ENCODE results near the gene UBE2I. TPM values are rescaled to one million over a fixed set of nuclear protein-coding genes. Genes with fewer than 3 reads are reported as not detected.

The UBE2I gene
- total and polyA plus RNA-seq, 5 donors = 73.5 to 95.3 (median 86.2) TPM

DNA sequence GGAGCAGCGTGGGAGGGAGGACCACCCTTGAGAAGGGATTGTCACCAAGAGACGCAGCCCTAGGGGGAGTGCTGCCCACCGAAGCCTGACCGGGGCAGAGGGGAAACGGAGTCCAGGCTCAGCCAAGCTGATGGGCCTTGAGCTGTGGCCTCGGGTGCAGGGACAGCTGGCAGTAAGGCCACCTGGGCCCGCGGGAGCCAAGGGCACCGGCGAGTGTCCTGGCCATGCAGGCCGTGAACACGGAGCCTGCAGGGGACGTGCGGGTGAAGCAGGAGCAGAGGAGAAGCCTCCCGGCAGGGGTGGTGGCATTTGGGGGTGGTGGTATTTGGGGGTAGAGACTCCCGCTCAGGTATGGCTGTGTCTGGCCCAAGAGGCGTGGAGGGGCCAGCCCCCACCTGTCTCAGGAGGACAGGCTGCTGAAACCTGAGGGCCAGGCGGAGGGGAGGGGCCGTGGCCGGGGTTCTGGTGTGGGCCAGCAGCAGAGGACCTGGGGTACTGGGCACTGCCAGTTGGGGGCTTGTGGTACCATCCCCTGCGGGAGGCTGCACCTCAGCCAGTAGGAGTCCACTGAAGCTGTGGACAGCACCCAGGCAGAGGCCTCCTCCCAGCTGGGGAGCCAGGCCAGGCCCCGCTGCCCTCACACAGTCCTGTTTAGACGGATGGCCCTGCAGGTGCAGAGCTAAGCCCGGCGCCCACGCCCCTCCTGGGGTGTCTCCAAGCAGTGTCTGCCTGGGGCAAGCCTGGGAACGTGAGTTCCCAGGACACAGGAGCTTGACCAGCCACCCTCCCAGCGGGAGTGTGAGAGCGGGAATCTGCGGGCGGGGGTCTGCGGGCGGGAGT lies 46.8 kb downstream of the UBE2I start:
- Histone ChIP-seq H3K4me1 (ENCODE audit: control insufficient read depth, insufficient read depth, low read length) (no peaks in the 10 kb centered on the region), H3K27me3 (ENCODE audit: control insufficient read depth, insufficient read depth) (no peaks in the 10 kb centered on the region), H3K27ac (ENCODE audit: low read length) (no peak overlapping the region), H3K4me3 (ENCODE audit: low read length) (no peak overlapping the region), H3K9me3 (ENCODE audit: control insufficient read depth, low read length) (no peaks in the 10 kb centered on the region)
- DNase-seq (peak in 1 of 3 donors; percentile 53), ATAC-seq (peak; percentile 7)
- WGBS = 82% methylated on average over 33 of the region's 33 CpGs
- intact Hi-C loops (cut with DNase I) = no loop called here

DNA sequence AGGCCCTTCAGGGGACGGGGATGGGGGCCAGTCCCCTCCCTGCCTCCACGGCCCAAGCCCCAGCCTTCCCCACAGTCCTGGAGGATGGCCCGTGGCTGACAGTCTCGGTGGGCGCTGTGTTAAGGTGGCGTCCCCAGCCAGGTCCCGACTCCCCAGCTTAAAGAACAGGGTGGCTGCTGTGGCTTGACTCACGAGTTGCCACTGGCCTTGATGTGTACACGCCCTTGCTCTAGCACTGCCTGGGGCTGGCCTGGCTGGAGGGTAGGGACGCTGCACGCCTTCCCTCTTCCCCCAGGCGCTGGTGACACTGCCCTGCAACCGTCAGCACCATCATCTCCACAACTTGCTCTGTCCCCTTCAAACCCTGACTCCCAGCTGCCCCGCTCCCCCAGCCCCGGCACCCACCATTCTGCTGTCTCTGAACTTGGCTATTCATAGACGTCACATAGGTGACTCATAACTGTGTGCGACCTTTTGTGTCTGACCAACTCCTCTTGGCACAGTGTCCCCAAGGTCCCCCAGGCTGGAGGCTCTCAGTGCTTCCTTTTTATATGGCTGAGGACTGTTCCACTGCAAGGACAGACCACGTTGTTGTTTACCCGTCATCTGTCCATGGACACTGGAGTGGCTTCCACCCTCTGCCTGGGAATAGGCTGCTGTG lies 48.6 kb downstream of the UBE2I start:
- no peaks in the 10 kb centered on the region for H3K4me1 ChIP-seq (ENCODE audit: control insufficient read depth, insufficient read depth, low read length)
- peak in 2 of 3 donors; percentile 37 for DNase-seq
- H3K9me3 ChIP-seq (ENCODE audit: control insufficient read depth, low read length) = no peaks in the 10 kb centered on the region
- ATAC-seq = peak in 1 of 2 donors; percentile 19
- no peaks in the 10 kb centered on the region for H3K27me3 ChIP-seq (ENCODE audit: control insufficient read depth, insufficient read depth)
- H3K27ac ChIP-seq (ENCODE audit: low read length) = no peak overlapping the region
- WGBS = 78% methylated on average over 19 of the region's 19 CpGs
- no peak overlapping the region for H3K4me3 ChIP-seq (ENCODE audit: low read length)
- intact Hi-C loops (cut with DNase I) = no loop called here

DNA sequence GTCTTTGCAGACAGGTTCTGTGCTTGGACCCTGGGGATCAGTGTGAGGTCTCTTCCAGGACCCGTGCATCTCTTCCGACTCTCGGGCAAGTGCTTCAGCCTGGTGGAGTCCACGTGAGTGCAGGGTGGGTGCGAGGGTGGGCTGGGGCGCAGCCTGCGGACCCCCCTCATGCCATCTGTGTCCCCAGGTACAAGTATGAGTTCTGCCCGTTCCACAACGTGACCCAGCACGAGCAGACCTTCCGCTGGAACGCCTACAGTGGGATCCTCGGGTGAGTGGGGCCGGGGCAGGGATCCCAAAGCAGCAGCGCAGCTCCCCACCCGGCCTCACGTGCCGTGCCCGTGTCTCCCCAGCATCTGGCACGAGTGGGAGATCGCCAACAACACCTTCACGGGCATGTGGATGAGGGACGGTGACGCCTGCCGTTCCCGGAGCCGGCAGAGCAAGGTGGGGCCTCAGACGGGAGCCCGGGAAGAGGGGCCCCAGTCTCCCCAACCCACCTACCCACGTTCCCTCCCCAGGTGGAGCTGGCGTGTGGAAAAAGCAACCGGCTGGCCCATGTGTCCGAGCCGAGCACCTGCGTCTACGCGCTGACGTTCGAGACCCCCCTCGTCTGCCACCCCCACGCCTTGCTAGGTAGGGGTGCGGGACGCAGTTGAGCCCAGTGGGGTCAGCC lies 52.4 kb downstream of the UBE2I start:
- peak in 2 of 3 donors; percentile 49 to 50 for DNase-seq

DNA sequence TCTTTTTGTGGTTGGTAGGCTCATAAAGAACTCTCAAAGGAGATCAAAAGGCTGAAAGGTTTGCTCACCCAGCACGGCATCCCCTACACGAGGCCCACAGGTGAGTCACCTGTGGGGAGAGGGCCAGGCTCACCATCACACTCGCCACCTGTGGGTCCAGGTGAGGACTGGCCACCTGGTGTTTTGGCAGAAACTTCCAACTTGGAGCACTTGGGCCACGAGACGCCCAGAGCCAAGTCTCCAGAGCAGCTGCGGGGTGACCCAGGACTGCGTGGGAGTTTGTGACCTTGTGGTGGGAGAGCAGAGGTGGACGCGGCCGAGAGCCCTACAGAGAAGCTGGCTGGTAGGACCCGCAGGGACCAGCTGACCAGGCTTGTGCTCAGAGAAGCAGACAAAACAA lies 53.4 kb downstream of the UBE2I start:
- 86% methylated on average over 11 of the region's 11 CpGs for WGBS
- DNase-seq (peak in 1 of 3 donors; percentile 29), ATAC-seq (no peak)
- Histone ChIP-seq H3K4me3 (ENCODE audit: low read length) (no peak overlapping the region), H3K9me3 (ENCODE audit: control insufficient read depth, low read length) (no peaks in the 10 kb centered on the region), H3K4me1 (ENCODE audit: control insufficient read depth, insufficient read depth, low read length) (no peaks in the 10 kb centered on the region), H3K27me3 (ENCODE audit: control insufficient read depth, insufficient read depth) (no peaks in the 10 kb centered on the region), H3K27ac (ENCODE audit: low read length) (no peak overlapping the region)
- intact Hi-C loops (cut with DNase I) = no loop called here

More for the DNA sequence above, 52.4 kb downstream of the UBE2I start:
- no peak overlapping the region for H3K27ac ChIP-seq (ENCODE audit: low read length)
- intact Hi-C loops (cut with DNase I) = no loop called here
- H3K9me3 ChIP-seq (ENCODE audit: control insufficient read depth, low read length) = no peaks in the 10 kb centered on the region
- no peak for ATAC-seq
- H3K4me3 ChIP-seq (ENCODE audit: low read length) = no peak overlapping the region
- no peaks in the 10 kb centered on the region for H3K4me1 ChIP-seq (ENCODE audit: control insufficient read depth, insufficient read depth, low read length)
- no peaks in the 10 kb centered on the region for H3K27me3 ChIP-seq (ENCODE audit: control insufficient read depth, insufficient read depth)
- WGBS = 94% methylated on average over 43 of the region's 43 CpGs

DNA sequence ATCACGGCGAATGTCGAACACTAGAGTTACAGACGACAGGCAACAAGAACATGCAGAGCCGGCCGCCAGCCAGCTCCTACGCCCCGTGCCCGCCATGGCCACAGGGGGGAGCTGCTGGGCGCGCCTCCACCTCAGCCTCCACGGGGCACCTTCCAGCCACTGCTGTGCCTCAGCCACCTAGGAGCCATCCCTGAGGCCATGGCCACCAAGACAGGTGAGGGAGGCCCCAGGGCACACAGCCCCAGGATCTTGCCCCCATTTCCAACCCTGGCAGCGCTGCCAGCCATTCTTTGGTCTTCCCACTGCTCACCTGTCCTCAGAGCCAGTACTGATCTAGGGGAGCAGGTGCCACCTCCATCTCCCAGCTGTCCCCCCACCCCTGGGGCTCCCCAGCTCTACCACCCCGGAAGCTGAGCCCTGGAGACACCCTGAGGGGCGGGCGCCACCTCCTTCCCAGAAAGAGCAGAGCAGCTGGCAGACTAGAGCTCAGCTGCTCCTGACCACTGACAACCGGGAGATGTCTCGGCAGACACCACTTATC lies 54.1 kb downstream of the UBE2I start:
- 51% methylated on average over 18 of the region's 18 CpGs for WGBS
- ATAC-seq = peak; percentile 56 to 62
- no peak overlapping the region for H3K27ac ChIP-seq (ENCODE audit: low read length)

DNA sequence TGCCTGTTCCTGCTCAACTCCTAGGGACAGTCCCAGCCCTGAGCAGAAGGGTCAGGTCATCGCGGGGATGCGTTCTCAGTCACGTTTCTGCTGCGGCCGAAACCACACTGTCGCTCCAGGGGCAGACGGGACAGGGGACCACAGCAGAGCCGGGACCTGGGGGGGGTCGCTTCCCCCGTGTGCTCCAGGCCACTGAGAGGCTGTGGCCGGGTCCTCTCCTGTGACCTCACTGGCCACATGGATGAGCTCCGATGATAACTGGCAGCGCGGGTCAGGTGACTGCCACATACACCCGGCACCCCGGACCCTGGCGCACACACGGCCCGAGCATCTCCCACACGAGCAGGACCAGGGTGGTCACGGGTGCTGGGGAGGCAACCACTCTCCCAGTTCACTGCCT lies 55.1 kb downstream of the UBE2I start:
- ATAC-seq = no peak
- WGBS = 86% methylated on average over 22 of the region's 22 CpGs

More for the DNA sequence above, 54.1 kb downstream of the UBE2I start:
- Histone ChIP-seq H3K4me1 (ENCODE audit: control insufficient read depth, insufficient read depth, low read length) (no peaks in the 10 kb centered on the region), H3K4me3 (ENCODE audit: low read length) (no peak overlapping the region), H3K9me3 (ENCODE audit: control insufficient read depth, low read length) (no peaks in the 10 kb centered on the region), H3K27me3 (ENCODE audit: control insufficient read depth, insufficient read depth) (no peaks in the 10 kb centered on the region)
- peak in 2 of 3 donors; percentile 79 to 80 for DNase-seq
- intact Hi-C loops (cut with DNase I) = no loop called here

DNA sequence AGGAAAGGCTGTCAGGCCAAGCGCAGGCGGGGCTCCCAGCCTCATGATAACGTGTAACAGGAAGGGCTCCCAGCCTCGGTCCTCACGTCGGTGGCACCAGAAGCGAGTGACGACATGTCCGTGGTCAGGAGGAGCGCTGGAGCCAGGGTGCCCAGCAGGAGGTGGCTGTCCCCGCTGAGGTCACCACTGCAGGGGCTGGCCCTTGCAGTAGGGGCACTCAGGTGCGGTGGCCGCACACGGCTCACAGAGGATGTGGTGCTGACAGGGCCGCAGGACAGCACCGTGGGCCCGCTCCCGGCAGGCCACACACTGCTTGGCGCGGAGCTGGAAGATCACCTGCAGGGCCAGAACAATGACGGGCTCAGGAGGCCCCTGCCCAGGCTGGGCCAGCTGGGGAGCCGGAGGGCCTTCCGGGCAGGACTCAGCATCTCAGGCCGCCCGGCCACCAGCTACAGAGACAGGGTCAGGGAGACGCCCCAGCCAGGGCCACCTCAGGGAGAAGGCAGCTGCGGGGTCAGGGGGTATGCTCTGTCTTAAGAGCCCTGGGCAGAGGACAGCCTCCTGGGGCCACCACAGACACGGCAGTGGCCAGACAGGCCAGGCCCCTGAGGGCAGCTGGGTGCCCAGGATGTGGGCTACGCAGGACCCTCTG lies 56.8 kb downstream of the UBE2I start:
- Histone ChIP-seq H3K4me1 (ENCODE audit: control insufficient read depth, insufficient read depth, low read length) (no peaks in the 10 kb centered on the region), H3K4me3 (ENCODE audit: low read length) (no peak overlapping the region), H3K9me3 (ENCODE audit: control insufficient read depth, low read length) (no peaks in the 10 kb centered on the region), H3K27ac (ENCODE audit: low read length) (no peak overlapping the region), H3K27me3 (ENCODE audit: control insufficient read depth, insufficient read depth) (no peaks in the 10 kb centered on the region)
- peak in 1 of 2 donors; percentile 5 for ATAC-seq
- intact Hi-C loops (cut with DNase I) = no loop called here
- 84% methylated on average over 29 of the region's 29 CpGs for WGBS
- DNase-seq = peak in 1 of 3 donors; percentile 58

More for the DNA sequence above, 55.1 kb downstream of the UBE2I start:
- no peaks in the 10 kb centered on the region for H3K9me3 ChIP-seq (ENCODE audit: control insufficient read depth, low read length)
- peak in 2 of 3 donors; percentile 55 to 59 for DNase-seq
- no peak overlapping the region for H3K27ac ChIP-seq (ENCODE audit: low read length)
- intact Hi-C loops (cut with DNase I) = no loop called here
- no peak overlapping the region for H3K4me3 ChIP-seq (ENCODE audit: low read length)
- H3K4me1 ChIP-seq (ENCODE audit: control insufficient read depth, insufficient read depth, low read length) = no peaks in the 10 kb centered on the region
- H3K27me3 ChIP-seq (ENCODE audit: control insufficient read depth, insufficient read depth) = no peaks in the 10 kb centered on the region

DNA sequence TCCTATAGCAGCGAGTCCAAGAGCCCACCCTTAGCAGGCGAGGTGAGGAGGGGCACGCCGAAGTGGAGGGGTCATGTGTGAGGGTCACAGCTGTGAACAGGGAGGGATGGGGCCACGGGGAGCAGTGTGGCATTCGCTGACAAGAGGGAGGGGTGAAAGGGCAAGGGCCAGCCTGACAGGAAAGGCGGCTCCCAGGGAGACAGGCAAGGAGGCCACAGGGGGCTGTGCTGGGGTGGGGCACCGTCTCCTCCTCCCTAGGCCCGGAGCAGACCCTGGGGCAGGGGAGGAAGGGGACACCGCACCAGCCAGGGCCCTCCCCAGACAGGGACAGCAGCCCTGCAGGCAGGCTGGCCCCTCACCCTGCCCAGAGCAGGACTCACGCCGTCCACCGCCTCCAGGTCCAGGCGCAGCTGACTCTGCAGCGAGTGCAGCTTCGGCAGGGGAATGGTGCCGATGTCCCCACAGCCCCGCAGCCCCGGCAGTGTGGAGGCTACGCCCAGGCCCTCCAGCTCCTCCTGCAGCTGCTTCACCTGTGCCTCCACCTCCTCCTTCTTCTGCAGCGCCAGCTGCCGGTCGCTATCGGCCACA lies 57.4 kb downstream of the UBE2I start:
- no peak overlapping the region for H3K27ac ChIP-seq (ENCODE audit: low read length)
- DNase-seq (peak in 1 of 3 donors; percentile 63), ATAC-seq (peak in 1 of 2 donors; percentile 15)
- no peak overlapping the region for H3K4me3 ChIP-seq (ENCODE audit: low read length)
- H3K9me3 ChIP-seq (ENCODE audit: control insufficient read depth, low read length) = no peaks in the 10 kb centered on the region
- no peaks in the 10 kb centered on the region for H3K4me1 ChIP-seq (ENCODE audit: control insufficient read depth, insufficient read depth, low read length)
- H3K27me3 ChIP-seq (ENCODE audit: control insufficient read depth, insufficient read depth) = no peaks in the 10 kb centered on the region
- 84% methylated on average over 24 of the region's 24 CpGs for WGBS
- intact Hi-C loops (cut with DNase I) = no loop called here

DNA sequence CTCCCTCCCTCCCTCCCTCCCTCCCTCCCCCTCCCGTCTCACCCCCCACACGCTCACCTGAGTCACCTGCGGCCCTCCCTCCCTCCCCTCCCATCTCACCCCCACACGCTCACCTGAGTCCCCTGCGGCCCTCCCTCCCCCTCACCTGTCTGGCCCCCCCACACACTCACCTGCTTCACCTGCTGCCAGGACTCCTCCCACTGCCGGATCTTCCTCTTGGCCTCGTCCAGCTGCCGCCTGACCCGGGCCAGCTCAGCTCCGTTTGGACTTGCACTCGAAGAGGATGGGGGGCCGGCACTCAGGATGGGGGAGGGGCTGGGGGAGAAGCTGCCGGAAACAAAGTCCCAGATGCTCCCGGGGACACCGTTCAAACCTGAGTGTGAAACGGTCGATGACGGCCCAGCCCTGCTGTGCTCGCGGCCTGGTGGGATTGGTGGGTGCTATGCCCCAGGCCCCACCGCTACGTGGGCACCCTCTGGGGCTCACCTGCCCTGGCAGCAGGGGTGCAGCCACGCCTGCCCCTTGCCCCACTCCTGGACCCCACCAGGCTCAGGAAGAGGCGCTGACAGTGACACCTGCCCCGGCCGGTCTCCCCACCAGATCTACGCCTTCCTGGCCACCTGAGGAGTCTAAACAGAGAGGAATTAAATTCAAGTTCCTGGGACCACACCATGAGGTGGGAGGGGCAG lies 58.2 kb downstream of the UBE2I start:
- Histone ChIP-seq H3K27ac (ENCODE audit: low read length) (no peak overlapping the region), H3K9me3 (ENCODE audit: control insufficient read depth, low read length) (no peaks in the 10 kb centered on the region), H3K4me1 (ENCODE audit: control insufficient read depth, insufficient read depth, low read length) (no peaks in the 10 kb centered on the region), H3K4me3 (ENCODE audit: low read length) (no peak overlapping the region), H3K27me3 (ENCODE audit: control insufficient read depth, insufficient read depth) (no peaks in the 10 kb centered on the region)
- intact Hi-C loops (cut with DNase I) = no loop called here
- DNase-seq (peak in 1 of 3 donors; percentile 41), ATAC-seq (no peak)
- 86% methylated on average over 27 of the region's 27 CpGs for WGBS

Measured in right cardiac atrium (tissue), 5 donors.